GM18526 (cell line): ENCODE measurements around the gene SCN4B.

Experiments used
- POLR2A ChIP-seq: IDR thresholded peaks from 3 replicates; pipeline ENCODE4 v1.6.1; 2011; ENCODE audit not compliant: insufficient read length; ENCODE audit errors: extremely low read depth

The SCN4B gene

GRCh38 chr11:118086913-118087768 lies 65.5 kb downstream of the SCN4B start, which contains the start of gene SMIM35:
Gene SMIM35, minus strand, starts transcription at chr11:118086963. Its CDS starts 206 bp downstream, at chr11:118086757.
- no peak for TF ChIP-seq POLR2A

- no peak for TF ChIP-seq POLR2A
Observed at GRCh38 chr11:118084656-118085055, 68.0 kb downstream of the SCN4B start.

- TF ChIP-seq POLR2A: no peak
Observed at GRCh38 chr11:118084247-118084646, 68.4 kb downstream of the SCN4B start.
